ENCODE measurements around the gene INF2. TPM values are rescaled to one million over a fixed set of nuclear protein-coding genes. Genes with fewer than 3 reads are reported as not detected.

The INF2 gene
- total RNA-seq, 3 donors from 2014 or later: 31.0 to 70.9 (median 51.5) TPM

GRCh38 chr14:104731320-104732294, 42.2 kb downstream of the INF2 start:
- Histone ChIP-seq H3K4me1 (no peaks in the 10 kb centered on the region), H3K4me3 (no peak overlapping the region), H3K36me3 (no peaks in the 10 kb centered on the region), H3K9me3 (no peaks in the 10 kb centered on the region), H3K27me3 (no peaks in the 10 kb centered on the region), H3K27ac (no peak overlapping the region)
- TF ChIP-seq CTCF (IDR thresholded peaks at IDR 0.05) (no peak), POLR2A (IDR thresholded peaks at IDR 0.05) (no peak), POLR2AphosphoS5 (IDR thresholded peaks at IDR 0.05) (no peak)
- no peak for DNase-seq (ENCODE audit: low spot score in 2 of 2)
- intact Hi-C loops (cut with DNase I; ENCODE audit: low total_unique reads): no loop called here

GRCh38 chr14:104732355-104732804, 43.0 kb downstream of the INF2 start:
- Histone ChIP-seq H3K27me3 (no peaks in the 10 kb centered on the region), H3K36me3 (no peaks in the 10 kb centered on the region), H3K4me3 (no peak overlapping the region), H3K4me1 (no peaks in the 10 kb centered on the region), H3K9me3 (no peaks in the 10 kb centered on the region), H3K27ac (no peak overlapping the region)
- intact Hi-C loops (cut with DNase I; ENCODE audit: low total_unique reads): no loop called here
- no peak for DNase-seq (ENCODE audit: low spot score in 2 of 2)
- no peak for TF ChIP-seq POLR2A (IDR thresholded peaks at IDR 0.05)
- no peak for TF ChIP-seq CTCF (IDR thresholded peaks at IDR 0.05)
- no peak for TF ChIP-seq POLR2AphosphoS5 (IDR thresholded peaks at IDR 0.05)

- intact Hi-C loops (cut with DNase I; ENCODE audit: low total_unique reads): no loop called here
- H3K4me3 ChIP-seq: no peak overlapping the region
- no peaks in the 10 kb centered on the region for H3K36me3 ChIP-seq
- H3K4me1 ChIP-seq: no peaks in the 10 kb centered on the region
- no peaks in the 10 kb centered on the region for H3K9me3 ChIP-seq
- no peaks in the 10 kb centered on the region for H3K27me3 ChIP-seq
- H3K27ac ChIP-seq: no peak overlapping the region
- no peak for DNase-seq (ENCODE audit: low spot score in 2 of 2)
- TF ChIP-seq POLR2A (IDR thresholded peaks at IDR 0.05) (no peak), CTCF (IDR thresholded peaks at IDR 0.05) (no peak), POLR2AphosphoS5 (IDR thresholded peaks at IDR 0.05) (no peak)
Measured at GRCh38 chr14:104732931-104733681, 43.7 kb downstream of the INF2 start.

GRCh38 chr14:104734051-104734587, 44.7 kb downstream of the INF2 start:
- no peak for TF ChIP-seq CTCF (IDR thresholded peaks at IDR 0.05)
- no peak for TF ChIP-seq POLR2A (IDR thresholded peaks at IDR 0.05)
- no peak for TF ChIP-seq POLR2AphosphoS5 (IDR thresholded peaks at IDR 0.05)
- DNase-seq (ENCODE audit: low spot score in 2 of 2): no peak
- Histone ChIP-seq H3K27me3 (no peaks in the 10 kb centered on the region), H3K27ac (no peak overlapping the region), H3K9me3 (no peaks in the 10 kb centered on the region), H3K36me3 (no peaks in the 10 kb centered on the region), H3K4me1 (no peaks in the 10 kb centered on the region), H3K4me3 (no peak overlapping the region)
- intact Hi-C loops (cut with DNase I; ENCODE audit: low total_unique reads): no loop called here
